HepG2 (cell line): Measurements from ENCODE around the gene TMF1. TPM values are rescaled to one million over a fixed set of nuclear protein-coding genes. Genes with fewer than 3 reads are reported as not detected.

Experiments used
- CBX5 ChIP-seq: sonication (generic); formaldehyde crosslinking; IDR thresholded peaks from 2 replicates; pipeline ENCODE4 v1.4.0; 2020; ENCODE audit warnings: missing genetic modification reagents, borderline replicate concordance
- DNMT3B ChIP-seq: conservative IDR thresholded peaks from 2 replicates; pipeline ENCODE4 v1.6.1; 2016; ENCODE audit warnings: missing biosample characterization, control low read depth
- JDP2 ChIP-seq: sonication (generic); formaldehyde crosslinking; IDR thresholded peaks from 2 replicates; pipeline ENCODE4 v1.8.1; 2022; ENCODE audit warnings: missing genetic modification reagents, borderline replicate concordance
- NFATC3 ChIP-seq: sonication (generic); formaldehyde crosslinking; IDR thresholded peaks from 2 replicates; pipeline ENCODE4 v1.5.1; 2020; ENCODE audit warnings: mild to moderate bottlenecking, missing genetic modification reagents
- ZBED4 ChIP-seq: sonication (generic); formaldehyde crosslinking; IDR thresholded peaks from 2 replicates; pipeline ENCODE4 v1.4.0; 2020; ENCODE audit warnings: missing genetic modification reagents, borderline replicate concordance
- ZNF724P ChIP-seq: sonication (generic); formaldehyde crosslinking; IDR thresholded peaks from 2 replicates; pipeline ENCODE4 v1.8.0; 2022; ENCODE audit warnings: missing genetic modification reagents, borderline replicate concordance
- ZNF883 ChIP-seq: sonication (generic); formaldehyde crosslinking; IDR thresholded peaks from 2 replicates; pipeline ENCODE4 v1.5.1; 2020; ENCODE audit warnings: mild to moderate bottlenecking, missing genetic modification reagents; ENCODE audit errors: not compliant biosample characterization
- polyA plus RNA-seq, 8 experiments: library from polyadenylated mRNA; depleted of rRNA in 3 of 8; stranded (reverse) in 7 of 8; unstranded in 1 of 8; fragments of >200 nt; fragmentation: Illumina TruSeq in 4 of 8; extraction: Trizol in 4 of 8; gene quantifications; 2 replicates each; pipeline versions ENCODE4 v1.2.1 to v1.2.3, GENCODE V29; 2011 to 2016; ENCODE audit warnings: low read depth in 4 of 8, missing spikeins in 1 of 8, mixed read lengths in 1 of 8; ENCODE audit not compliant: insufficient read depth in 1 of 8
- total RNA-seq, 5 experiments: library from RNA; depleted of rRNA; stranded (reverse); fragments of >200 nt; fragmentation: Illumina TruSeq; extraction: Trizol; gene quantifications; 2 replicates each; pipeline ENCODE4 v1.2.3, GENCODE V29; 2016; ENCODE audit warnings: low read depth in 1 of 5
- TF ChIP-seq, protein P1 (sequence below): sonication (generic); formaldehyde crosslinking; IDR thresholded peaks from 2 replicates; pipeline ENCODE4 v1.4.0; 2020; ENCODE audit warnings: missing genetic modification reagents, borderline replicate concordance

Gene TMF1
- total and polyA plus RNA-seq, 2 of the 13 experiments (the other 11 are each of a cell fraction or from before 2014, with no cell fraction given): 12.1 to 38.4 TPM

DNA sequence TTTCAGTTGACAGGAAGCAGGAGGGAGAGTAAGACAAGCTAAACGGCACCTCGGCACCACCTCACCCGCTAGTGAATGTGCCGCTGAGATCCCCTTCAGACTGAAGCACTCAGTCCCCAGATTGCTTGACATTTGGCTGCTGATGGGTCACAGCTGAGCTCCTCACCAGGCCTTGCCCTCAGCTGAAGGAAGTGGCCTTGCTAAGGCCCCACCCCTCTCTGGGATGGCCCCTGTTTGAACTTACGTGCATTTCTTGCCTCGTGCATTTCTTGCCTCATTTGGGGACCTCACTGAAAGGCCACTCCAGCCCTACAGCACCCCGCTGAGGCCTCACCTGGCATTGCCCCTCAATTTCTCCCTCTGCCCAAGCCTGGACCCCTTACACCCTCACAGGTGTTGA is 78.5 kb downstream of the TMF1 start (continued):
- no peak for TF ChIP-seq CBX5 (CRISPR knock-in tag)
- TF ChIP-seq JDP2: no peak
- TF ChIP-seq ZBED4 (CRISPR knock-in tag): no peak
- TF ChIP-seq DNMT3B (CRISPR knock-in tag): no peak
- TF ChIP-seq, protein P1, sequence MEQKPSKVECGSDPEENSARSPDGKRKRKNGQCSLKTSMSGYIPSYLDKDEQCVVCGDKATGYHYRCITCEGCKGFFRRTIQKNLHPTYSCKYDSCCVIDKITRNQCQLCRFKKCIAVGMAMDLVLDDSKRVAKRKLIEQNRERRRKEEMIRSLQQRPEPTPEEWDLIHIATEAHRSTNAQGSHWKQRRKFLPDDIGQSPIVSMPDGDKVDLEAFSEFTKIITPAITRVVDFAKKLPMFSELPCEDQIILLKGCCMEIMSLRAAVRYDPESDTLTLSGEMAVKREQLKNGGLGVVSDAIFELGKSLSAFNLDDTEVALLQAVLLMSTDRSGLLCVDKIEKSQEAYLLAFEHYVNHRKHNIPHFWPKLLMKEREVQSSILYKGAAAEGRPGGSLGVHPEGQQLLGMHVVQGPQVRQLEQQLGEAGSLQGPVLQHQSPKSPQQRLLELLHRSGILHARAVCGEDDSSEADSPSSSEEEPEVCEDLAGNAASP (CRISPR knock-in tag): no peak
- no peak for TF ChIP-seq NFATC3 (CRISPR knock-in tag)
- no peak for TF ChIP-seq ZNF724P (CRISPR knock-in tag)
- no peak for TF ChIP-seq ZNF883 (CRISPR knock-in tag)
